IPS-15b (cell line): ENCODE measurements around the gene ZSCAN5B.
A peak's percentile ranks its signal among the peaks of the same experiment; 100 is the strongest.
"Not testable (repeated sequence)": the region's sequence is repeated elsewhere in the genome, so short reads cannot be mapped to it uniquely, and the experiment has no call there.

Experiments used
- H3K27me3 ChIP-seq: one replicate; pipeline ENCODE4 v1.6.1; 2013; ENCODE audit warnings: low read length; ENCODE audit not compliant: control insufficient read depth, insufficient read depth
- H3K36me3 ChIP-seq: one replicate; pipeline ENCODE4 v1.6.1; 2013; ENCODE audit warnings: low read length; ENCODE audit not compliant: control insufficient read depth, insufficient read depth
- H3K4me1 ChIP-seq: one replicate; pipeline ENCODE4 v1.6.1; 2013; ENCODE audit warnings: mild to moderate bottlenecking, low read length; ENCODE audit not compliant: control insufficient read depth, insufficient read depth
- H3K4me3 ChIP-seq: one replicate; pipeline ENCODE4 v1.5.1; 2013; ENCODE audit warnings: low read depth, low read length
- H3K9ac ChIP-seq: one replicate; pipeline ENCODE4 v1.6.1; 2013; ENCODE audit warnings: low read depth, mild to moderate bottlenecking, low read length
- H3K9me3 ChIP-seq: one replicate; pipeline ENCODE4 v1.6.1; 2013; ENCODE audit warnings: mild to moderate bottlenecking, low read length; ENCODE audit not compliant: control insufficient read depth, insufficient read depth

The ZSCAN5B gene, protein sequence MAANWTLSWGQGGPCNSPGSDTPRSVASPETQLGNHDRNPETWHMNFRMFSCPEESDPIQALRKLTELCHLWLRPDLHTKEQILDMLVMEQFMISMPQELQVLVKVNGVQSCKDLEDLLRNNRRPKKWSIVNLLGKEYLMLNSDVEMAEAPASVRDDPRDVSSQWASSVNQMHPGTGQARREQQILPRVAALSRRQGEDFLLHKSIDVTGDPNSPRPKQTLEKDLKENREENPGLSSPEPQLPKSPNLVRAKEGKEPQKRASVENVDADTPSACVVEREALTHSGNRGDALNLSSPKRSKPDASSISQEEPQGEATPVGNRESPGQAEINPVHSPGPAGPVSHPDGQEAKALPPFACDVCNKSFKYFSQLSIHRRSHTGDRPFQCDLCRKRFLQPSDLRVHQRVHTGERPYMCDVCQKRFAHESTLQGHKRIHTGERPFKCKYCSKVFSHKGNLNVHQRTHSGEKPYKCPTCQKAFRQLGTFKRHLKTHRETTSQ

GRCh38 chr19:56197646-56198045 is at the start of gene ZSCAN5B:
TSS of gene ZSCAN5B (minus strand) at chr19:56197783. CDS start at chr19:56193052, 4,731 bp downstream.
- H3K4me3 ChIP-seq, H3K27me3 ChIP-seq, H3K36me3 ChIP-seq, H3K9me3 ChIP-seq, H3K4me1 ChIP-seq, H3K9ac ChIP-seq: not testable (repeated sequence)

DNA sequence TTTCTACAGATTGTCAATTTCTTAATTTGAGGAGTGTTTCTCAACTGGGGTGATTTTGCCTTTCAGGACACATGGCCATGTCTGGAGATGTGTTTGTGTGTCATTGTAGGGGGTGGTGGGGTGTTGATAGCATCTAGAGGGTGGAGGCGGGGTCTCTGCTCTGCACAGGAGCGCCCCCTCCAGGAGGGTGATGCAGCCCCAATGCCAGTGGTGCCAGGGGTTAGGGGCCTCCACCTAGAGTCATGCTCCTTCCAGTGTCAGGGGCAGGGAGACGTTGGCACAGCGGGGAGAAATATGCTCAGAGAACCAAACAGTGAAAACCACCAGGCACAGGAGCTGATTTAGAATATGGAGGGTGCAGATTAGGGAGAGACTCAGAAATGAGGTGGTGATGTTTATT is 48.2 kb upstream of the ZSCAN5B start:
- H3K4me3 ChIP-seq, H3K27me3 ChIP-seq, H3K9ac ChIP-seq, H3K4me1 ChIP-seq, H3K36me3 ChIP-seq, H3K9me3 ChIP-seq: not testable (repeated sequence)

DNA sequence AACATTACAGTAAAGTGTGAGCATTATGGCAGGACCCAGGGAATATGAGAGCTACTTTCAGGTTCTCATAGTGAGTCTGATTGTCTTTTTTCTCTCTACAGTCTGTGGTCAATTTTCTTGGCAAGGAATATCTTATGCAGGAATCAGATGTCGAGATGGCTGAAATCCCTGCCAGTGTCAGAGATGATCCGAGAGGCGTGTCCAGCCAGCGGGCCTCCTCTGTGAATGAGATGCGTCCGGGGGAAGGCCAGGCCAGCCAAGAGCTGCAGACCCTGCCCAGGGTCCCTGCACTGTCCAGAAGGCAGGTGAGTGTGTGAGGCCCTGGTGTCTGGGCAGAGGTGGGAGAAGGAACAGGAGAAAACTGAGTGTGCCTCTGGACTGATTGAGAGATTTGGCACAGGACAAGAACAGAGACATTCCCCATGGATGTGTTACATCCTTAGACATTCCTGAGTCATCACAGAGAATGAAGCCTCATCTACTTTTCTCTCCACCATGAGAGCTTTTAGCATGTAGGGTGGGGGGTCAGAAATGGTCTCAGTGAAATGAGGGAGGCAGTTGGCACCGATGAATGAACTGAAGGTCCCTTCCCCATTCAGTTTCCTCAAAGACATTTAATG is 47.6 kb upstream of the ZSCAN5B start:
- Histone ChIP-seq H3K36me3 (no peaks in the 10 kb centered on the region), H3K4me3 (no peak overlapping the region)

GRCh38 chr19:56223481-56223880 is 25.9 kb upstream of the ZSCAN5B start:
- Histone ChIP-seq H3K27me3 (no peaks in the 10 kb centered on the region), H3K36me3 (no peaks in the 10 kb centered on the region), H3K4me1 (no peaks in the 10 kb centered on the region), H3K9me3 (no peaks in the 10 kb centered on the region), H3K9ac (no peak overlapping the region), H3K4me3 (no peak overlapping the region)

More for the DNA sequence above, 47.6 kb upstream of the ZSCAN5B start:
- Histone ChIP-seq H3K4me1 (no peaks in the 10 kb centered on the region), H3K9me3 (no peaks in the 10 kb centered on the region), H3K27me3 (no peaks in the 10 kb centered on the region), H3K9ac (no peak overlapping the region)

GRCh38 chr19:56222901-56223300 is 25.3 kb upstream of the ZSCAN5B start:
- Histone ChIP-seq H3K9ac (no peak overlapping the region), H3K4me3 (no peak overlapping the region), H3K9me3 (no peaks in the 10 kb centered on the region), H3K4me1 (no peaks in the 10 kb centered on the region), H3K36me3 (no peaks in the 10 kb centered on the region), H3K27me3 (no peaks in the 10 kb centered on the region)

- no peaks in the 10 kb centered on the region for H3K27me3 ChIP-seq
- H3K9me3 ChIP-seq = no peaks in the 10 kb centered on the region
- no peaks in the 10 kb centered on the region for H3K36me3 ChIP-seq
- H3K4me3 ChIP-seq = no peak overlapping the region
- peaks cover 4% of the 10 kb centered on the region for H3K4me1 ChIP-seq
- H3K9ac ChIP-seq = no peak overlapping the region
These were observed 24.3 kb upstream of the ZSCAN5B start for GRCh38 chr19:56221851-56222250.

- not testable (repeated sequence) for H3K27me3 ChIP-seq, H3K4me1 ChIP-seq, H3K4me3 ChIP-seq, H3K36me3 ChIP-seq, H3K9me3 ChIP-seq, H3K9ac ChIP-seq
These were observed 23.9 kb upstream of the ZSCAN5B start for GRCh38 chr19:56221442-56221841.

GRCh38 chr19:56218961-56219360 is 21.4 kb upstream of the ZSCAN5B start:
- Histone ChIP-seq H3K36me3 (no peaks in the 10 kb centered on the region), H3K27me3 (no peaks in the 10 kb centered on the region), H3K4me1 (peaks cover 4% of the 10 kb centered on the region), H3K9me3 (no peaks in the 10 kb centered on the region), H3K4me3 (no peak overlapping the region), H3K9ac (no peak overlapping the region)

DNA sequence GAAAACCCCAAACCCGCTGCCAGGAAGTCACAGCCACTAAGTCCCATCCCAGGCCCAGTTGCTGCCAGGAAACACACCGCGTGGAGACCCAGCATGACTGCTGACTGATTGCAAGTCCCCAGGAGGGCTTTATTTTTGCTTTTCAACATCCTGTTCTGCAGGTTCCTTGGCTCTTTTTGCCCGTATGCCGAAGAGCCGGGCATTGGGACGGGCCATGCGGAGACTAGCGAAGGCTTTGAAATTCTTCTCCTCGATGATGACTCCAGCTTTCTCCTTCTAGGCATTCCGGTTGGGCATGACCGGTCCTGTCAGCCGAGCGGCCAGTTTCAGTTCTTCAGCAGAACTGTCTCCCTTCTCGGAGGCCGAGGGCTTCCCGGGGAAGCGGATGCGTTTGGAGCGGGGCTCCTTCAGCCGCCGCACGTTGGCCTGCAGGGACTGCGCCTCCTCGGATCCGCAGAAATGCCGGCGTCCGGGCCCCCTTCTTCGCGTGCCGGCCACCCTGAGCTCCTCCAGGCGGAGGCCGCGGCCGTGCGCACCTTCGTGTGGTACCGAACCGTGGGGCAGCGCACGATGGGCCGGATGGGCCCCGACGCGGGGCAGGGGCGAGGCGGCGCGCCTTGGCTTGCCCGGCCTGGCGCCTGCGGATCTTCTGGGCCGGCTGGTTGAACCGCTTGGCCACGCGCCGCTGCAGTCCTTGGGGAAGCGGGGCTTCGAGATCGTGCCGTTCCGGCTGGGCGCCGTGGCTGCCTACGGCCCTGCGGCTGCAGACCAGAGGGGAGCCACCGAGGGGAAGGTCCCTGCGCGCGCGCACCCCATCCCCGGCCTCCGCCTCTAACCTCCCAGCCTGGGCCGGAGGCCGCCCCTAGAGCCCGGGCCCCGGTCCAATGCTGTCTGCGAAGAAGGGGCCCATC is 19.7 kb upstream of the ZSCAN5B start:
- H3K4me3 ChIP-seq = peak overlapping the region; percentile 46

GRCh38 chr19:56211718-56212117 is 14.1 kb upstream of the ZSCAN5B start:
- H3K4me1 ChIP-seq = no peaks in the 10 kb centered on the region
- no peak overlapping the region for H3K4me3 ChIP-seq
- no peaks in the 10 kb centered on the region for H3K36me3 ChIP-seq

More for the DNA sequence above, 19.7 kb upstream of the ZSCAN5B start:
- no peaks in the 10 kb centered on the region for H3K27me3 ChIP-seq
- no peaks in the 10 kb centered on the region for H3K36me3 ChIP-seq
- no peaks in the 10 kb centered on the region for H3K9me3 ChIP-seq
- peaks cover 4% of the 10 kb centered on the region for H3K4me1 ChIP-seq
- H3K9ac ChIP-seq = peak overlapping the region; percentile 60

GRCh38 chr19:56210036-56210435 is 12.5 kb upstream of the ZSCAN5B start:
- not testable (repeated sequence) for H3K4me3 ChIP-seq, H3K27me3 ChIP-seq, H3K4me1 ChIP-seq, H3K36me3 ChIP-seq, H3K9me3 ChIP-seq, H3K9ac ChIP-seq

More at GRCh38 chr19:56211718-56212117, 14.1 kb upstream of the ZSCAN5B start:
- Histone ChIP-seq H3K9ac (no peak overlapping the region), H3K27me3 (no peaks in the 10 kb centered on the region), H3K9me3 (no peaks in the 10 kb centered on the region)
